Ascending aorta (tissue), 2 donors: ENCODE data around the gene ZNF513. TPM values are rescaled to one million over a fixed set of nuclear protein-coding genes. Genes with fewer than 3 reads are reported as not detected.

Source experiments
- DNase-seq, 2 donors: peaks; one replicate each; pipeline ENCODE4 v3.0.0-alpha.2; 2019; ENCODE audit warnings: low spot score in 2 of 2
- H3K27ac ChIP-seq, 2 donors: fragments of 200-600 bp; sonication (generic); one replicate each; pipeline ENCODE4 v1.5.1; 2016 to 2017; ENCODE audit warnings: mild to moderate bottlenecking in 1 of 2
- H3K27me3 ChIP-seq: fragments of 200-600 bp; sonication (generic); one replicate; pipeline ENCODE4 v1.5.1; 2017
- H3K36me3 ChIP-seq, 2 donors: fragments of 200-600 bp; sonication (generic); one replicate each; pipeline ENCODE4 v1.5.1; 2016
- H3K4me1 ChIP-seq, 2 donors: fragments of 200-600 bp; sonication (generic); one replicate each; pipeline ENCODE4 v1.5.1; 2016 to 2017; ENCODE audit warnings: mild to moderate bottlenecking in 1 of 2
- H3K4me3 ChIP-seq, 2 donors: fragments of 200-600 bp; sonication (generic); one replicate each; pipeline ENCODE4 v1.5.1; 2016 to 2017; ENCODE audit warnings: mild to moderate bottlenecking in 1 of 2
- H3K9me3 ChIP-seq, 2 donors: fragments of 200-600 bp; sonication (generic); one replicate each; pipeline ENCODE4 v1.5.1; 2016
- CTCF ChIP-seq, 3 experiments: fragments of 200-600 bp in 2 of 3; fragments of 450-650 bp in 1 of 3; sonication (generic) in 2 of 3; IDR thresholded peaks; one replicate each; pipeline ENCODE4 v1.5.1; 2016 to 2019; ENCODE audit warnings: antibody characterized with exemption in 3 of 3, mild to moderate bottlenecking in 1 of 3, moderate library complexity in 1 of 3
- intact Hi-C: fragments of 100-400 bp; cut with DNase I; formaldehyde crosslinking; loops from one replicate; pipeline ENCODE4 v1.15.1; 2023
- total RNA-seq: library from RNA; depleted of rRNA; stranded (reverse); fragments of >200 nt; gene quantifications from one replicate; pipeline ENCODE4 v1.1.0, GENCODE V29; 2016

The ZNF513 gene
- total RNA-seq, 1 donor from 2014 or later = 17.7 TPM

DNA sequence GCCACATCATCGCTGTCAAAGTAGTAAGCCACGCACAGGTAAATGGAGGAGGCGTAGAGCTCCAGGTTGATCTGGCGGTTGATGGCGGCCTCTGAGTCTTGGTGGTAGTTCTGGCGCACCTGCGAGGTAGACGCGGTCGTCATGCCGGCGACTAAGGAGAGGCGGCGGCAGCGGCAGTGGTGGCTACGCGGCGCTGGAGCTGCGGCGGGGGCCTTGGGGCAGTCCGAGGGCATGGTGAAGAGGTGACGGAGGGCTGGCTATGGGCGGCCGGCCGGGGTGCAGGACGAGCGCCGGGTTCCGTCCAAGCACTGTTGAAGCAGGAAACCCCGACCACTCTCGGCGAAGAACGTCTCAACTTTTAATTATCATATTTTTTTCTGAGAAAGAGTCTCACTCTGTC is 12.7 kb upstream of the ZNF513 start:
- Histone ChIP-seq H3K4me3 (no peak overlapping the region), H3K36me3 (no peaks in the 10 kb centered on the region), H3K27me3 (no peaks in the 10 kb centered on the region), H3K4me1 (no peaks in the 10 kb centered on the region), H3K9me3 (no peaks in the 10 kb centered on the region), H3K27ac (no peak overlapping the region)
- no peak for TF ChIP-seq CTCF (IDR thresholded peaks at IDR 0.05)
- intact Hi-C loops = no loop called here
- no peak for DNase-seq

GRCh38 chr2:27390822-27391679 is 10.5 kb upstream of the ZNF513 start:
- H3K4me3 ChIP-seq = no peak overlapping the region
- no peaks in the 10 kb centered on the region for H3K4me1 ChIP-seq
- no peak overlapping the region for H3K27ac ChIP-seq
- DNase-seq = no peak
- H3K36me3 ChIP-seq = peaks cover 2 to 3% of the 10 kb centered on the region in 2 donors
- H3K27me3 ChIP-seq = no peaks in the 10 kb centered on the region
- TF ChIP-seq CTCF (IDR thresholded peaks at IDR 0.05) = no peak
- intact Hi-C loops = no loop called here
- no peaks in the 10 kb centered on the region for H3K9me3 ChIP-seq

GRCh38 chr2:27381577-27382181 is 1.1 kb upstream of the ZNF513 start:
- peak overlapping the region; percentile 89 to 90 for H3K27ac ChIP-seq
- peaks cover 0 to 16% of the 10 kb centered on the region in 2 donors for H3K4me1 ChIP-seq
- no peak for DNase-seq
- intact Hi-C loops = loop anchor here (2.0 kb wide), 2 partner anchors 27 to 47 kb away; partner anchors contain the start of genes NRBP1 and PPM1G
- H3K27me3 ChIP-seq = no peaks in the 10 kb centered on the region
- TF ChIP-seq CTCF (IDR thresholded peaks at IDR 0.05) = no peak
- no peaks in the 10 kb centered on the region for H3K9me3 ChIP-seq
- H3K36me3 ChIP-seq = peaks cover 50 to 60% of the 10 kb centered on the region in 2 donors
- peak overlapping the region in 1 of 2 donors; percentile 89 for H3K4me3 ChIP-seq

DNA sequence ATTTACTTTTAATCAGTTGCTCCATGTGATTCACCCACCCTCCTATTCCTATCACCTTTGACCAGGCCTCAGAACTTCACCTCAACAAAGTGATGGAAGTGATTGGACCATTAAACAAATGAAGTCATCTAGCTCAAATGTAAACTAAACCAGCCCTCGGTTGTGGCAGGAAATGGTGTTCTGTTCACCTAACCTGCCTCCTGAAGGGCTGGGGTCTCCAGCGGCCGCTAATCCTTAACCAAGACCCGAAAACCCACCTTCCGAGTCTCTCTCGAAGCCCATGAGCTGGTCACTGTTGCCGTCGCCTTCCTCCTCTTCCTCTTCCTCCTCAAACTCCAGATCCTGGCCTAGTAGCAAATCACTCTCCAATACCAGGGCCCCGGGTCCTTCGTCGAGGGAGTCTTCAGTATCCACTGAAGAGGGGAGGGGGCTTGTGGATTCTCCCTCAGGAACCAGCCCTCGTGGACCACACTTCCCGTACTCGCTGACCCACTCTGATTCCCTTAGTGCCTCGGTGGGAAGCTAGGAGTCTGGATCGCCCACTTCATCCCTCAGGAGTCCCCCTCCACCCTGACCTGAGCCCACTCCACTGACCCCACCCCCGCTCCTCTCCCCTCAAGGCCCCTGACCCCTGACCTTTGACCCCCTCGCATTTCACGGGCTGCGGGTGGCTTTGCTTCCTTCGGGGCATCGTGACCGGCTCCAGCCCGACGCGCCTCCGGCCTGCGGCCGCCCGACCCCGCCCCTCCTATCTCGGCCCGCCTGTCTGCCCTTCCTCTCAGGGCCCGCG is 503 bp downstream of the ZNF513 start:
- no peaks in the 10 kb centered on the region for H3K27me3 ChIP-seq
- peaks cover 56 to 65% of the 10 kb centered on the region in 2 donors for H3K36me3 ChIP-seq
- peaks cover 0 to 16% of the 10 kb centered on the region in 2 donors for H3K4me1 ChIP-seq
- no peak for TF ChIP-seq CTCF (IDR thresholded peaks at IDR 0.05)
- peak overlapping the region; percentile 89 to 96 for H3K4me3 ChIP-seq
- intact Hi-C loops = loop anchor here (1.0 to 2.0 kb wide), 4 partner anchors 10 to 49 kb away; partner anchors contain the start of genes EIF2B4, GTF3C2, NRBP1 and PPM1G
- peak in 1 of 2 donors; percentile 88 for DNase-seq
- H3K9me3 ChIP-seq = no peaks in the 10 kb centered on the region
- H3K27ac ChIP-seq = peak overlapping the region; percentile 89 to 90

- no peak for TF ChIP-seq CTCF (IDR thresholded peaks at IDR 0.05)
- Histone ChIP-seq H3K27me3 (no peaks in the 10 kb centered on the region), H3K9me3 (no peaks in the 10 kb centered on the region), H3K4me1 (peaks cover 0 to 16% of the 10 kb centered on the region in 2 donors), H3K4me3 (peak overlapping the region; percentile 89 to 96), H3K27ac (peak overlapping the region; percentile 89 to 90), H3K36me3 (peaks cover 57 to 65% of the 10 kb centered on the region in 2 donors)
- intact Hi-C loops = no loop called here
- DNase-seq = no peak
Measured at GRCh38 chr2:27379383-27379835, 1.1 kb downstream of the ZNF513 start.
